Upper lobe of right lung (tissue), 1 donor: Measurements from ENCODE around the gene FAM76B. TPM values are rescaled to one million over a fixed set of nuclear protein-coding genes. Genes with fewer than 3 reads are reported as not detected.
"Not testable (repeated sequence)": the region's sequence is repeated elsewhere in the genome, so short reads cannot be mapped to it uniquely, and the experiment has no call there.

Experiments
- ATAC-seq: fragments of 200-7000 bp; cut with Tn5 transposase; one replicate; pipeline ENCODE4 v1.9.1; 2020; ENCODE audit warnings: mild to moderate bottlenecking, moderate library complexity
- DNase-seq: peaks from one replicate; pipeline ENCODE4 v3.0.0-alpha.2; 2020
- H3K27ac ChIP-seq: fragments of 200-600 bp; one replicate; pipeline ENCODE4 v1.8.0; 2022
- H3K27me3 ChIP-seq: fragments of 200-600 bp; one replicate; pipeline ENCODE4 v1.8.0; 2022; ENCODE audit warnings: mild to moderate bottlenecking
- H3K36me3 ChIP-seq: fragments of 200-600 bp; one replicate; pipeline ENCODE4 v1.8.0; 2022
- H3K4me1 ChIP-seq: fragments of 200-600 bp; one replicate; pipeline ENCODE4 v1.8.0; 2022
- H3K4me3 ChIP-seq: fragments of 200-600 bp; one replicate; pipeline ENCODE4 v1.8.0; 2022; ENCODE audit warnings: mild to moderate bottlenecking
- H3K9me3 ChIP-seq: fragments of 200-600 bp; one replicate; pipeline ENCODE4 v1.8.0; 2022
- intact Hi-C: fragments of 100-400 bp; cut with DNase I; formaldehyde crosslinking; loops from one replicate; pipeline ENCODE4 v1.11.0; 2022
- total RNA-seq: library from RNA; stranded (reverse); fragmentation: NEBNext Ultra II Directional; extraction: Animal tissue kit (Norgen Biotek cat#: 25700); gene quantifications from one replicate; pipeline ENCODE4 v1.2.1, GENCODE V29; 2021
- TF ChIP-seq, protein P1 (sequence below): fragments of 200-600 bp; IDR thresholded peaks from one replicate; pipeline ENCODE4 v1.8.0; 2022; ENCODE audit warnings: antibody characterized with exemption
- donor health status: DM: no; HTN: yes; CAD: no; lungs with severe emphysema.

FAM76B gene
- total RNA-seq, 1 donor from 2014 or later = 22.5 TPM

GRCh38 chr11:95831198-95831883 lies 41.8 kb upstream of the FAM76B start:
- Histone ChIP-seq H3K36me3 (peaks cover 80% of the 10 kb centered on the region), H3K27ac (no peak overlapping the region), H3K4me1 (no peaks in the 10 kb centered on the region), H3K9me3 (no peaks in the 10 kb centered on the region), H3K27me3 (no peaks in the 10 kb centered on the region), H3K4me3 (no peak overlapping the region)
- ATAC-seq (no peak), DNase-seq (no peak)
- intact Hi-C loops = no loop called here
- TF ChIP-seq, protein P1, sequence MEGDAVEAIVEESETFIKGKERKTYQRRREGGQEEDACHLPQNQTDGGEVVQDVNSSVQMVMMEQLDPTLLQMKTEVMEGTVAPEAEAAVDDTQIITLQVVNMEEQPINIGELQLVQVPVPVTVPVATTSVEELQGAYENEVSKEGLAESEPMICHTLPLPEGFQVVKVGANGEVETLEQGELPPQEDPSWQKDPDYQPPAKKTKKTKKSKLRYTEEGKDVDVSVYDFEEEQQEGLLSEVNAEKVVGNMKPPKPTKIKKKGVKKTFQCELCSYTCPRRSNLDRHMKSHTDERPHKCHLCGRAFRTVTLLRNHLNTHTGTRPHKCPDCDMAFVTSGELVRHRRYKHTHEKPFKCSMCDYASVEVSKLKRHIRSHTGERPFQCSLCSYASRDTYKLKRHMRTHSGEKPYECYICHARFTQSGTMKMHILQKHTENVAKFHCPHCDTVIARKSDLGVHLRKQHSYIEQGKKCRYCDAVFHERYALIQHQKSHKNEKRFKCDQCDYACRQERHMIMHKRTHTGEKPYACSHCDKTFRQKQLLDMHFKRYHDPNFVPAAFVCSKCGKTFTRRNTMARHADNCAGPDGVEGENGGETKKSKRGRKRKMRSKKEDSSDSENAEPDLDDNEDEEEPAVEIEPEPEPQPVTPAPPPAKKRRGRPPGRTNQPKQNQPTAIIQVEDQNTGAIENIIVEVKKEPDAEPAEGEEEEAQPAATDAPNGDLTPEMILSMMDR = no peak

DNA sequence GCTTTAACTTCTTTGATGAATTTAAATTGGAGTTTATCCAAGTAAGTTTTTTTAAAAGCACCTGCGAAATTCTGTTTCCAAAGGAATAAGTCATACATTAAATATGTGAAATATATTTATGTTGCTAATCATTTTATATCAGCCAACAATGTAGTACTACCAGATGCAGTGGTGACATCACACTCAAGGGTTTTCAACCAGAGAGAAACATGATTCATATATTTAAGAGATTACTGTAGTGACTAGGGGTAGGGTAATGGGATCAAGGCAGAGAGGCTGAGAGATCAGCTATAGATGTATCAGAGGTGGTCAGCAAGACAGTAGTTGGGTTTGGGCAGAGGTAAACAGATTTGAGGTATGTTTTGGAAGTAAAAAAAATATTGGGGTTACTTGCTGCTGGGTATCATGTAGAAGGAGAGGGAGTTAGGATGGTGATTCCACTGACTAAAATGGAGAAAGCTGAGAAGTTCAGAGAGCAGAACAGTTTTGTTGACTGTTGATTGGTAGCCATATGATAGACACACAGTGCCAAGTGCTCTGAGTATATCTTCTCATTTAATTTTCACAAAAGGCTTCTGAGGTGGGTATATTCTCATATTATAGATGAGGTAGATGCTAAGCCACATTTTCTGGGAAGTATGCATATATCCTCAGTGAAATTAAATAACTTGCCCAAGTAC lies 40.1 kb upstream of the FAM76B start:
- Histone ChIP-seq H3K9me3 (no peaks in the 10 kb centered on the region), H3K36me3 (peaks cover 69% of the 10 kb centered on the region), H3K4me1 (no peaks in the 10 kb centered on the region), H3K27me3 (no peaks in the 10 kb centered on the region), H3K27ac (no peak overlapping the region), H3K4me3 (no peak overlapping the region)
- ATAC-seq = no peak
- no peak for DNase-seq
- TF ChIP-seq, protein P1 = no peak
- intact Hi-C loops = no loop called here

- no peak overlapping the region for H3K27ac ChIP-seq
- intact Hi-C loops = no loop called here
- H3K4me1 ChIP-seq = no peaks in the 10 kb centered on the region
- TF ChIP-seq, protein P1 = no peak
- DNase-seq = no peak
- H3K4me3 ChIP-seq = no peak overlapping the region
- no peak for ATAC-seq
- H3K27me3 ChIP-seq = no peaks in the 10 kb centered on the region
- no peaks in the 10 kb centered on the region for H3K9me3 ChIP-seq
- H3K36me3 ChIP-seq = peaks cover 57% of the 10 kb centered on the region
Observed at GRCh38 chr11:95827696-95828095, 38.1 kb upstream of the FAM76B start.

DNA sequence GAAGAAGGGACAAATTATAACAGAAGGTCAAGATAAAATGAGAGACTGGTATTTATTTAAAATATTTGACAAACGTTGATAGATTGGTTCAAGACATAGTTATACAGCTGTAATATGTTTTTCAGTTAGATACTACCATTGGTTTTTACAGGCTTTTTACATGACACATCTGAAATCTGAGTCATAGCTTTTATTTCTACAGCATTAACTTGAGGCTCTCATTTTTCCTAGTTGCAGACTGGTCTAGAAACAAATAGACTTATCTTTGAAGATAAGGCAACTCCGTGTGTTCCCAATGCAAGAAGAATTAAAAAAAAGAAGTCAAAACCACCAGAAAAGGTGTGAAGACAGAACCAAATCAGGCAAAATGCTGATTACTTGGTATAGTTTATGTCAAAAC lies 32.1 kb upstream of the FAM76B start:
- ATAC-seq (no peak), DNase-seq (no peak)
- Histone ChIP-seq H3K27me3 (no peaks in the 10 kb centered on the region), H3K36me3 (peaks cover 42% of the 10 kb centered on the region), H3K4me3 (no peak overlapping the region), H3K27ac (no peak overlapping the region), H3K9me3 (no peaks in the 10 kb centered on the region), H3K4me1 (no peaks in the 10 kb centered on the region)
- TF ChIP-seq, protein P1 = no peak
- intact Hi-C loops = no loop called here

DNA sequence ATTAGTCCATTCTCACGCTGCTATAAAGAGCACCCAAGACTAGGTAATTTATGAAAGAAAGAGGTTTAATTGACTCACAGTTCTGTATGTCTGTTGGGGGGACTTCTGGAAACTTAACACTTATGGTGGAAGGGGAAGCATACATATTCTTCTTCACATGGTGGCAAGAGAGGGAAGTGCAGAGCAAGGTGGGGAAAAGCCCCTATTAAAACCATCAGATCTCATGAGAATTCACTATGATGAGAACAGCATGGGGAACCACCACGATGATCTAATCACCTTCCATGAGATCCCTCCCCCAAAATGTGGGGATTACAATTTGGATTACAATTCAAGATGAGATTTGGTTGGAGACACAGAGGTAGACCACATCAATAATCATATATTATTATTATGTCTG lies 26.5 kb upstream of the FAM76B start:
- intact Hi-C loops = no loop called here
- DNase-seq (no peak), ATAC-seq (no peak)
- H3K4me1 ChIP-seq = no peaks in the 10 kb centered on the region
- H3K9me3 ChIP-seq = no peaks in the 10 kb centered on the region
- no peak overlapping the region for H3K27ac ChIP-seq
- H3K27me3 ChIP-seq = no peaks in the 10 kb centered on the region
- TF ChIP-seq, protein P1 = no peak
- peaks cover 31% of the 10 kb centered on the region for H3K36me3 ChIP-seq
- H3K4me3 ChIP-seq = no peak overlapping the region

DNA sequence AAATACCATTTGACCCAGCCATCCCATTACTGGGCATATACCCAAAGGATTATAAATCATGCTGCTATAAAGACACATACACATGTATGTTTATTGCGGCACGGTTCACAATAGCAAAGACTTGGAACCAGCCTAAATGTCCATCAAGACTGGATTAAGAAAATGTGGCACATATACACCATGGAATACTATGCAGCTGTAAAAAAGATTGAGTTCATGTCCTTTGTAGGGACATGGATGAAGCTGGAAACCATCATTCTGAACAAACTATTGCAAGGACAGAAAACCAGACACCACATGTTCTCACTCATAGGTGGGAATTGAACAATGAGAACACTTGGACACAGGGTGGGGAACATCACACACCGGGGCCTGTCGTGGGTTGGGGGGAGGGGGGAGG lies 21.5 kb upstream of the FAM76B start:
- H3K27ac ChIP-seq, H3K4me3 ChIP-seq, DNase-seq, ATAC-seq, H3K9me3 ChIP-seq, H3K27me3 ChIP-seq, intact Hi-C loops, H3K4me1 ChIP-seq: not testable (repeated sequence)
- H3K36me3 ChIP-seq = peaks cover 11% of the 10 kb centered on the region

DNA sequence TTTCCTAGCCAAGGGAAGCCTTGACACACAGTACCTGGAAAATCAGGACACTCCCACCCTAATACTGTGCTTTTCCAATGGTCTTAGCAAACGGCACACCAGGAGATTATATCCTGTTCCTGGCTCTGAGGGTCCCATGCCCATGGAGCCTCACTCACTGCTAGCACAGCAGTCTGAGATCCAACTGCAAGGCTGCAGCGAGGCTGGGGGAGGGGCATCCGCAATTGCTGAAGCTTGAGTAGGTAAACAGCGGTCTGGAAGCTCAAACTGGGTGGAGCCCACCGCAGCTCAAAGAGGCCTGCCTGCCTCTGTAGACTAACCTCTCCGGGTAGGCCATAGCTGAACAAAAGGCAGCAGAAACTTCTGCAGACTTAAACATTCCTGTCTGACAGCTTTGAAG lies 16.9 kb upstream of the FAM76B start:
- H3K27ac ChIP-seq, ATAC-seq, intact Hi-C loops, H3K4me3 ChIP-seq, H3K4me1 ChIP-seq, DNase-seq, H3K27me3 ChIP-seq, H3K9me3 ChIP-seq: not testable (repeated sequence)
- peaks cover 14% of the 10 kb centered on the region for H3K36me3 ChIP-seq
